Adipose tissue (tissue), 3 donors: ENCODE data around the gene FCGR3A. TPM values are rescaled to one million over a fixed set of nuclear protein-coding genes. Genes with fewer than 3 reads are reported as not detected.
A peak's percentile ranks its signal among the peaks of the same experiment; 100 is the strongest.
"Not testable (repeated sequence)": the region's sequence is repeated elsewhere in the genome, so short reads cannot be mapped to it uniquely, and the experiment has no call there.

ENCODE experiments used
- H3K27ac ChIP-seq: one replicate; pipeline ENCODE4 v1.5.1; 2013; ENCODE audit warnings: low read depth, low read length
- WGBS, 3 donors: extraction: QIAGEN DNeasy Blood & Tissue Kit; methylation state at CpG; one replicate each; pipeline ENCODE4 v1.1.7; 2013; 5-methylcytosine and 5-hydroxymethylcytosine counted together
- polyA plus RNA-seq, 3 donors: library from polyadenylated mRNA; stranded (reverse); fragments of 200-250 nt; gene quantifications; one replicate each; pipeline ENCODE4 v1.2.3, GENCODE V29; 2013
- donor health status: healthy with polysubstance abuse.
- donor health status: Bipolar disorder and iron deficiency.
- donor health status: healthy.

Gene FCGR3A
- polyA plus RNA-seq, 3 donors = 6.2 to 40.6 (median 32.5) TPM

- 70 to 89% (median 77%) methylated on average over 7 of the region's 7 CpGs for WGBS, 3 donors
- not testable (repeated sequence) for H3K27ac ChIP-seq
Measured at GRCh38 chr1:161537068-161537669, 12.4 kb downstream of the FCGR3A start.

GRCh38 chr1:161532644-161533567, 16.7 kb downstream of the FCGR3A start:
- 43 to 63% (median 52%) methylated on average over 15 to 16 of the region's 16 CpGs for WGBS, 3 donors
- H3K27ac ChIP-seq = not testable (repeated sequence)

- 73 to 76% (median 75%) methylated on average over 22 of the region's 22 CpGs for WGBS, 3 donors
- no peak overlapping the region for H3K27ac ChIP-seq
Measured at GRCh38 chr1:161531986-161532643, 17.5 kb downstream of the FCGR3A start.

GRCh38 chr1:161530671-161531641, 18.7 kb downstream of the FCGR3A start:
- 2% methylated on average over 52 to 53 of the region's 56 CpGs for WGBS, 3 donors
- H3K27ac ChIP-seq = peak overlapping the region; percentile 66

GRCh38 chr1:161530158-161530557, 19.5 kb downstream of the FCGR3A start:
- 1 to 2% (median 1%) methylated on average over 12 to 13 of the region's 13 CpGs for WGBS, 3 donors

DNA sequence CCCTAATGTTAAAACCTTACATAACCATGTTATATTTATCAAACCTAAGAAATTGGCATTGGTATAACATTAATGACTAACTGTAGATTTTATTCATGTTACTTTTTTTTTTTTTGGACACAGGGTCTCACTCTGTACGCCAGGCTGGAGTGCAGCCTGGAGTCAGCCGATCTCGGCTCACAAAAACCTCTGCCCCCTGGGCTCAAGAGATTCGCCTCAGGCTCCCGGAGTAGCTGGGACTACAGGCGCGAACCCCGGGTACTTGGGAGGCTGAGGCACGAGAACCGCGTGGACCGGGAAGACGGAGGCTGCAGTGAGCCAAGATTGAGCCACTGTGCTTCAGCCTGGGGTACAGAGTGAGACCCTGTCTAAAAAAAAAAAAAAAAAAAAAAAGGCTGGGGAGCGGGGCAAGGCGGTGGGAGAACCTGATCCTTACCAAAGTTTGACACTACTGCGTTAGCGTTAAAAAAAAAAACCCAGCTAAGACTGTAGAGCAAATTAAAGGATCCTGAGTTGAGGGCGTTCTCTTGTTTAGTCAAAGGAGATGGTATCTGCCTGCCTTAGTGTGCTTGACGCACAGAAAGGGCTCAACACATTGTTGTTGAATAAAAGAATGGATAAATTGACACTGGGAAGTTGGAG, 20.0 kb downstream of the FCGR3A start:
- H3K27ac ChIP-seq = not testable (repeated sequence)
- 23 to 33% (median 27%) methylated on average over 19 of the region's 19 CpGs for WGBS, 3 donors

More at GRCh38 chr1:161530158-161530557, 19.5 kb downstream of the FCGR3A start:
- not testable (repeated sequence) for H3K27ac ChIP-seq

GRCh38 chr1:161528550-161528949, 21.1 kb downstream of the FCGR3A start:
- not testable (repeated sequence) for H3K27ac ChIP-seq
- WGBS, 3 donors = 22 to 31% (median 27%) methylated on average over 2 to 3 of the region's 3 CpGs

DNA sequence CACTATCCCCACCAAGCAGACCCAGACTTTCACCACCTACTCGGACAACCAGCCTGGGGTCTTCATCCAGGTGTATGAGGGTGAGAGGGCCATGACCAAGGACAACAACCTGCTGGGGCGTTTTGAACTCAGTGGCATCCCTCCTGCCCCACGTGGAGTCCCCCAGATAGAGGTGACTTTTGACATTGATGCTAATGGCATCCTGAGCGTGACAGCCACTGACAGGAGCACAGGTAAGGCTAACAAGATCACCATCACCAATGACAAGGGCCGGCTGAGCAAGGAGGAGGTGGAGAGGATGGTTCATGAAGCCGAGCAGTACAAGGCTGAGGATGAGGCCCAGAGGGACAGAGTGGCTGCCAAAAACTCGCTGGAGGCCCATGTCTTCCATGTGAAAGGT, 23.7 kb downstream of the FCGR3A start:
- WGBS, 3 donors = 82 to 85% (median 83%) methylated on average over 7 of the region's 7 CpGs
- H3K27ac ChIP-seq = not testable (repeated sequence)

DNA sequence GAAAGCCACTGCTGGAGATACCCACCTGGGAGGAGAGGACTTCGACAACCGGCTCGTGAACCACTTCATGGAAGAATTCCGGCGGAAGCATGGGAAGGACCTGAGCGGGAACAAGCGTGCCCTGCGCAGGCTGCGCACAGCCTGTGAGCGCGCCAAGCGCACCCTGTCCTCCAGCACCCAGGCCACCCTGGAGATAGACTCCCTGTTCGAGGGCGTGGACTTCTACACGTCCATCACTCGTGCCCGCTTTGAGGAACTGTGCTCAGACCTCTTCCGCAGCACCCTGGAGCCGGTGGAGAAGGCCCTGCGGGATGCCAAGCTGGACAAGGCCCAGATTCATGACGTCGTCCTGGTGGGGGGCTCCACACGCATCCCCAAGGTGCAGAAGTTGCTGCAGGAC, 24.3 kb downstream of the FCGR3A start:
- WGBS, 3 donors = 26 to 39% (median 34%) methylated on average over 11 to 18 of the region's 23 CpGs
- H3K27ac ChIP-seq = not testable (repeated sequence)

- H3K27ac ChIP-seq = not testable (repeated sequence)
- WGBS, 3 donors = 2 to 6% (median 5%) methylated on average over 23 to 38 of the region's 55 CpGs
Measured at GRCh38 chr1:161524742-161525291, 24.8 kb downstream of the FCGR3A start.

DNA sequence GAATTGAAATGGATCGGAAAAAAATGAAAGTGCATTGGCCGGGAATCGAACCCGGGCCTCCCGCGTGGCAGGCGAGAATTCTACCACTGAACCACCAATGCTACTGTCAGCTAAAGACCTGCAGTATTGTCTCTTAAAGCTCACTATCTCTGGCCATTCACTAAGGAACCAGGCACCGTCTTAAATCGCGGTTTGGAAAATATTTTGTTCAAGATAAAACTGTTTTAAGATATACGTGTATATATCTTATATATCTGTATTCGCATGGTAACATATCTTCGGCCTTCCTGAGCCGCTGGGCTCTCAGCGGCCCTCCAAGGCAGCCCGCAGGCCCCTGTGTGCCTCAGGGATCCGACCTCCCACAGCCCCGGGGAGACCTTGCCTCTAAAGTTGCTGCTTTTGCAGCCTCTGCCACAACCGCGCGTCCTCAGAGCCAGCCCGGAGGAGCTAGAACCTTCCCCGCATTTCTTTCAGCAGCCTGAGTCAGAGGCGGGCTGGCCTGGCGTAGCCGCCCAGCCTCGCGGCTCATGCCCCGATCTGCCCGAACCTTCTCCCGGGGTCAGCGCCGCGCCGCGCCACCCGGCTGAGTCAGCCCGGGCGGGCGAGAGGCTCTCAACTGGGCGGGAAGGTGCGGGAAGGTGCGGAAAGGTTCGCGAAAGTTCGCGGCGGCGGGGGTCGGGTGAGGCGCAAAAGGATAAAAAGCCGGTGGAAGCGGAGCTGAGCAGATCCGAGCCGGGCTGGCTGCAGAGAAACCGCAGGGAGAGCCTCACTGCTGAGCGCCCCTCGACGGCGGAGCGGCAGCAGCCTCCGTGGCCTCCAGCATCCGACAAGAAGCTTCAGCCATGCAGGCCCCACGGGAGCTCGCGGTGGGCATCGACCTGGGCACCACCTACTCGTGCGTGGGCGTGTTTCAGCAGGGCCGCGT, 25.5 kb downstream of the FCGR3A start, which contains the start of gene HSPA6:
Gene HSPA6, plus strand, starts transcription at position 724 of the 925 bp plus-strand sequence. Its CDS starts 119 bp downstream, at position 843.
- not testable (repeated sequence) for H3K27ac ChIP-seq
- WGBS, 3 donors = 0 to 1% (median 1%) methylated on average over 56 to 62 of the region's 72 CpGs

GRCh38 chr1:161523041-161523816, 26.4 kb downstream of the FCGR3A start:
- not testable (repeated sequence) for H3K27ac ChIP-seq
- 77 to 80% (median 79%) methylated on average over 19 to 20 of the region's 20 CpGs for WGBS, 3 donors

- not testable (repeated sequence) for H3K27ac ChIP-seq
- WGBS, 3 donors = 44 to 97% (median 84%) methylated on average over 1 of the region's 1 CpG
Measured at GRCh38 chr1:161513953-161514352, 35.7 kb downstream of the FCGR3A start.

- WGBS, 3 donors = 29 to 50% (median 31%) methylated on average over 1 of the region's 1 CpG
- H3K27ac ChIP-seq = not testable (repeated sequence)
Measured at GRCh38 chr1:161513448-161513780, 36.2 kb downstream of the FCGR3A start.

DNA sequence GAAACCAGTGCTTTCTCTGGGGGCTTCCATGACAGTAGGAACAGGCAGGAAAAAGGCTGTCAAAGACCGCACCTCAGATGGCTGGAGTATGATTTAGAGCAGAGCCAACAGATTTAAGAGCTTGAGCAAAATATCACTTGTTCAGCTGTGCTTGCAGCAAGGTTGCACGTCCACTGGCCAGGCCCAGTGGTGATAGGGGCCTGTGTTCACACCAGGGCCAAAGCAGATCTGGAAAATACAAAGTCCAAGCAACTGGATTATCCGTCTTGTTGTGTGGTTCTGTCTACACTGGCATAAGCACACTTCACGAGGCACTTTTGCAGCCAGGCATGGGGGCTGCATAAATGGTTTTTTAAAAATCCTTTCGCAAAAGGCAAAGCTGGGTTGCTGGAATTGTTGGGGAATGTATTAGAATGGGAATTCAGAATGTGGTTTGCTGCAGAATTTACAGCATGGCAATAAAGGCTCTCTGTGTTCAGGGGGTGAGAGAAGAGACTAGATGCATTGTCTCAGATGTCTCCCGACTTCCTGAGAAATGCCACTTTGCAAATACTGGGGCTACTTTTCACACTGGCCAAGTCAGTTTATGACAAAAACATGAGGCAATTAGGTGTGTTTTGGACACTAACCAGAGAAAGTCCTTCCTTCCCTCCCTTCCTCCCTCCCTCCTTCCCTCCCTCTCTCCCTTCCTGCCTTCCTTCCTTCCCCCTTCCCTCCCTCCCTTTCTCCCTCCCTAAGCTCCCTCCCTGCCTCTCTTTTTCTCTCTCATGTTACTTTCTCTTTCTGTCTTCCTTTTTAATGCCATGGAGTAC, 36.8 kb downstream of the FCGR3A start:
- WGBS, 3 donors = 83 to 94% (median 86%) methylated on average over 5 to 6 of the region's 6 CpGs

More for the DNA sequence above, 36.8 kb downstream of the FCGR3A start:
- not testable (repeated sequence) for H3K27ac ChIP-seq
